Caco-2 (cell line): Measurements from ENCODE around the gene ZRANB1. TPM values are rescaled to one million over a fixed set of nuclear protein-coding genes. Genes with fewer than 3 reads are reported as not detected.

Source experiments
- BruUV-seq: library from RNA; stranded (reverse); fragments of 400-500 nt; replicated peaks from 2 replicates; lab custom pipeline; 2021; lab: Mats Ljungman, UMichigan
- CTCF ChIA-PET: fragments of 300-600 bp; sonication (Branson Sonifier 250); formaldehyde crosslinking; loops from one replicate; lab custom pipeline; 2022; ENCODE audit warnings: antibody characterized with exemption; lab: Charles Lee
- POLR2A ChIA-PET: fragments of 300-600 bp; sonication (Branson Sonifier 250); formaldehyde crosslinking; loops from one replicate; lab custom pipeline; 2022; ENCODE audit warnings: antibody characterized with exemption; lab: Charles Lee
- DNase-seq, 2 experiments: peaks; one replicate each; pipeline versions ENCODE4 v3.0.0 to v3.0.0-alpha.2; 2020 to 2022
- H3K27me3 ChIP-seq: replicated peaks from 2 replicates; pipeline ENCODE4 v1.6.0; 2011; ENCODE audit warnings: low read length; ENCODE audit not compliant: control insufficient read depth, insufficient read depth
- H3K36me3 ChIP-seq: 2 replicates; pipeline ENCODE4 v1.5.1; 2011; ENCODE audit warnings: low read length; ENCODE audit not compliant: control insufficient read depth, insufficient read depth
- H3K4me1 ChIP-seq: fragments of 250-450 bp; sonication (Bioruptor Pico); 2 replicates; pipeline ENCODE4 v1.5.1; 2020; ENCODE audit warnings: mild to moderate bottlenecking
- H3K4me3 ChIP-seq: 2 replicates; pipeline ENCODE4 v1.5.1; 2011; ENCODE audit warnings: low read depth, mild to moderate bottlenecking, control low read depth, low read length
- H3K9me3 ChIP-seq: fragments of 250-450 bp; sonication (Bioruptor Pico); 2 replicates; pipeline ENCODE4 v1.5.1; 2020; ENCODE audit warnings: mild to moderate bottlenecking, moderate library complexity
- H3K27ac Mint-ChIP-seq: one replicate; pipeline ENCODE4 v1.8.0; 2022; ENCODE audit warnings: mixed read lengths; ENCODE audit not compliant: unreplicated experiment
- H3K27me3 Mint-ChIP-seq: one replicate; pipeline ENCODE4 v1.8.0; 2022; ENCODE audit warnings: mixed read lengths; ENCODE audit not compliant: insufficient read depth, unreplicated experiment
- H3K36me3 Mint-ChIP-seq: one replicate; pipeline ENCODE4 v1.8.0; 2022; ENCODE audit warnings: mild to moderate bottlenecking, mixed read lengths; ENCODE audit not compliant: insufficient read depth, unreplicated experiment
- H3K4me1 Mint-ChIP-seq: one replicate; pipeline ENCODE4 v1.8.0; 2022; ENCODE audit warnings: low read depth, mixed read lengths; ENCODE audit not compliant: unreplicated experiment
- H3K4me3 Mint-ChIP-seq: one replicate; pipeline ENCODE4 v1.8.0; 2022; ENCODE audit warnings: mild to moderate bottlenecking, moderate library complexity, mixed read lengths; ENCODE audit not compliant: unreplicated experiment
- H3K9me3 Mint-ChIP-seq: one replicate; pipeline ENCODE4 v1.8.0; 2022; ENCODE audit warnings: mixed read lengths; ENCODE audit not compliant: unreplicated experiment
- CTCF ChIP-seq, 2 experiments: fragments of 200-600 bp in 1 of 2; IDR thresholded peaks; 1 replicate in 1 of 2; 2 replicates in 1 of 2; pipeline versions ENCODE4 v1.5.1 to v1.8.0; 2011 to 2022; ENCODE audit warnings: antibody characterized with exemption in 1 of 2, control low read depth in 1 of 2, inconsistent platforms in 1 of 2, low read depth in 1 of 2, low read length in 1 of 2, mild to moderate bottlenecking in 1 of 2, moderate library complexity in 1 of 2; ENCODE audit not compliant: insufficient read depth in 1 of 2, severe bottlenecking in 1 of 2, unreplicated experiment in 1 of 2
- intact Hi-C: fragments of 100-400 bp; cut with micrococcal nuclease; formaldehyde crosslinking; loops from one replicate; pipeline ENCODE4 v1.10.0; 2022; ENCODE audit not compliant: unreplicated experiment
- total RNA-seq: library from RNA; stranded (reverse); gene quantifications from 2 replicates; pipeline ENCODE4 v1.2.3, GENCODE V29; 2022

ZRANB1 gene
- total RNA-seq, 1 experiment from 2014 or later: 24.6 TPM

- peaks cover 32% of the 10 kb centered on the region for H3K36me3 Mint-ChIP-seq
These were observed 5.0 kb downstream of the ZRANB1 start for GRCh38 chr10:124946945-124947344.

GRCh38 chr10:124949543-124949942 is 7.6 kb downstream of the ZRANB1 start:
- CTCF ChIA-PET: no interaction called here

More at GRCh38 chr10:124946945-124947344, 5.0 kb downstream of the ZRANB1 start:
- H3K4me1 ChIP-seq: 0 out of 2 replicates have a peak, but pooled peaks cover 5% of the 10 kb centered on the region
- no peak overlapping the region for H3K27ac Mint-ChIP-seq
- TF ChIP-seq CTCF (IDR thresholded peaks at IDR 0.05; ENCODE audit: insufficient read depth in 1 of 2, low read depth in 1 of 2, low read length in 1 of 2, severe bottlenecking in 1 of 2, unreplicated experiment in 1 of 2): no peak
- no peaks in the 10 kb centered on the region; the same call in none of the 2 replicates for H3K36me3 ChIP-seq
- DNase-seq: no peak
- H3K9me3 Mint-ChIP-seq: no peaks in the 10 kb centered on the region
- CTCF ChIA-PET: no interaction called here
- POLR2A ChIA-PET: no interaction called here
- no peaks in the 10 kb centered on the region for H3K27me3 ChIP-seq
- H3K4me3 Mint-ChIP-seq: no peak overlapping the region
- no peaks in the 10 kb centered on the region for H3K27me3 Mint-ChIP-seq
- no TSS peak for BruUV-seq
- intact Hi-C loops: no loop called here
- no peak overlapping the region for H3K4me3 ChIP-seq
- H3K4me1 Mint-ChIP-seq: peaks cover 2% of the 10 kb centered on the region
- no peaks in the 10 kb centered on the region for H3K9me3 ChIP-seq

GRCh38 chr10:124952123-124952522 is 10.2 kb downstream of the ZRANB1 start:
- CTCF ChIA-PET: interaction anchor here (0.7 kb wide), 1 partner anchor 302 kb away, joined by 3 read pairs; no protein-coding TSS in a partner anchor

More at GRCh38 chr10:124949543-124949942, 7.6 kb downstream of the ZRANB1 start:
- BruUV-seq: no TSS peak
- 0 out of 2 replicates have a peak, but pooled peaks cover 5% of the 10 kb centered on the region for H3K4me1 ChIP-seq
- no peaks in the 10 kb centered on the region for H3K27me3 ChIP-seq
- peak in 1 of 2 experiments; percentile 16 for DNase-seq
- TF ChIP-seq CTCF (IDR thresholded peaks at IDR 0.05; ENCODE audit: insufficient read depth in 1 of 2, low read depth in 1 of 2, low read length in 1 of 2, severe bottlenecking in 1 of 2, unreplicated experiment in 1 of 2): no peak
- no peak overlapping the region for H3K27ac Mint-ChIP-seq
- no peak overlapping the region for H3K4me3 Mint-ChIP-seq
- no peak overlapping the region for H3K4me3 ChIP-seq
- H3K27me3 Mint-ChIP-seq: no peaks in the 10 kb centered on the region
- H3K36me3 ChIP-seq: no peaks in the 10 kb centered on the region; the same call in 1 of the 2 replicates
- peaks cover 32% of the 10 kb centered on the region for H3K36me3 Mint-ChIP-seq
- peaks cover 7% of the 10 kb centered on the region for H3K4me1 Mint-ChIP-seq
- H3K9me3 ChIP-seq: no peaks in the 10 kb centered on the region
- POLR2A ChIA-PET: no interaction called here
- H3K9me3 Mint-ChIP-seq: no peaks in the 10 kb centered on the region
- intact Hi-C loops: no loop called here

More at GRCh38 chr10:124952123-124952522, 10.2 kb downstream of the ZRANB1 start:
- TF ChIP-seq CTCF (IDR thresholded peaks at IDR 0.05; ENCODE audit: insufficient read depth in 1 of 2, low read depth in 1 of 2, low read length in 1 of 2, severe bottlenecking in 1 of 2, unreplicated experiment in 1 of 2): no peak
- Mint-ChIP-seq H3K4me1 (peaks cover 7% of the 10 kb centered on the region), H3K9me3 (no peaks in the 10 kb centered on the region), H3K27ac (no peak overlapping the region), H3K4me3 (no peak overlapping the region), H3K36me3 (peaks cover 18% of the 10 kb centered on the region), H3K27me3 (no peaks in the 10 kb centered on the region)
- no peak for DNase-seq
- intact Hi-C loops: no loop called here
- Histone ChIP-seq H3K4me1 (no peaks in the 10 kb centered on the region), H3K36me3 (no peaks in the 10 kb centered on the region; the same call in none of the 2 replicates), H3K9me3 (no peaks in the 10 kb centered on the region), H3K27me3 (no peaks in the 10 kb centered on the region), H3K4me3 (no peak overlapping the region)
- no TSS peak for BruUV-seq
- POLR2A ChIA-PET: no interaction called here
